ENCODE measurements around the gene HSF5. TPM values are rescaled to one million over a fixed set of nuclear protein-coding genes. Genes with fewer than 3 reads are reported as not detected.

Gene HSF5
- total RNA-seq, 2 experiments from 2014 or later, result 0.22 TPM; not detected in 1

GRCh38 chr17:58531661-58532554 is 43.7 kb upstream of the HSF5 start:
- peak overlapping the region; percentile 42 for H3K4me3 ChIP-seq (ENCODE audit: low read depth, low read length, poor library complexity, severe bottlenecking)
- no peak for TF ChIP-seq CTCF (conservative IDR thresholded peaks at IDR 0.05; ENCODE audit: low read length)
- TF ChIP-seq EZH2phosphoT487 (IDR thresholded peaks at IDR 0.05; ENCODE audit: borderline replicate concordance, low read depth, low read length), result no peak
- H4K20me1 ChIP-seq (ENCODE audit: insufficient read depth, low read length), result no peaks in the 10 kb centered on the region
- no peak overlapping the region for H3K27ac ChIP-seq (ENCODE audit: low read depth, low read length, poor library complexity, severe bottlenecking)
- no peaks in the 10 kb centered on the region for H3K4me1 ChIP-seq (ENCODE audit: insufficient read depth, low read length, poor library complexity, severe bottlenecking)
- no peaks in the 10 kb centered on the region for H3K36me3 ChIP-seq (ENCODE audit: insufficient read depth, low read length)
- no peaks in the 10 kb centered on the region for H3K9me2 ChIP-seq (ENCODE audit: insufficient read depth, low read length)
- peak; percentile 27 for DNase-seq (ENCODE audit: low spot score)
- POLR2A ChIA-PET, result interaction anchor here (1.3 kb wide), 1 partner anchor 46 kb away, joined by 3 read pairs; no protein-coding TSS in a partner anchor
- BruUV-seq (replicated peaks), result no TSS peak
- intact Hi-C loops (cut with micrococcal nuclease; ENCODE audit: unreplicated experiment), result no loop called here
- CTCF ChIA-PET (ENCODE audit: unreplicated experiment), result no interaction called here
- no peaks in the 10 kb centered on the region for H3K79me2 ChIP-seq (ENCODE audit: insufficient read depth, low read depth, low read length)
- peak overlapping the region; percentile 57 for H3K4me2 ChIP-seq (ENCODE audit: low read length)
- 0 out of 2 replicates have a peak overlapping the region, but pooled peaks have one; percentile 28 for H2AFZ ChIP-seq (ENCODE audit: low read length)
- H3K9me3 ChIP-seq (ENCODE audit: low read length), result no peaks in the 10 kb centered on the region

GRCh38 chr17:58531122-58531521 is 42.9 kb upstream of the HSF5 start:
- Histone ChIP-seq H3K27ac (ENCODE audit: low read depth, low read length, poor library complexity, severe bottlenecking) (no peak overlapping the region), H3K4me2 (ENCODE audit: low read length) (peak overlapping the region; percentile 57), H2AFZ (ENCODE audit: low read length) (no peak overlapping the region), H3K4me1 (ENCODE audit: insufficient read depth, low read length, poor library complexity, severe bottlenecking) (no peaks in the 10 kb centered on the region), H3K9me3 (ENCODE audit: low read length) (no peaks in the 10 kb centered on the region), H3K4me3 (ENCODE audit: low read depth, low read length, poor library complexity, severe bottlenecking) (no peak overlapping the region), H3K36me3 (ENCODE audit: insufficient read depth, low read length) (no peaks in the 10 kb centered on the region), H3K79me2 (ENCODE audit: insufficient read depth, low read depth, low read length) (no peaks in the 10 kb centered on the region), H3K9me2 (ENCODE audit: insufficient read depth, low read length) (no peaks in the 10 kb centered on the region), H4K20me1 (ENCODE audit: insufficient read depth, low read length) (no peaks in the 10 kb centered on the region)
- CTCF ChIA-PET (ENCODE audit: unreplicated experiment), result no interaction called here
- BruUV-seq (replicated peaks), result no TSS peak
- POLR2A ChIA-PET, result no interaction called here
- TF ChIP-seq CTCF (conservative IDR thresholded peaks at IDR 0.05; ENCODE audit: low read length), result no peak
- no peak for TF ChIP-seq EZH2phosphoT487 (IDR thresholded peaks at IDR 0.05; ENCODE audit: borderline replicate concordance, low read depth, low read length)
- intact Hi-C loops (cut with micrococcal nuclease; ENCODE audit: unreplicated experiment), result no loop called here
- no peak for DNase-seq (ENCODE audit: low spot score)

- H3K9me3 ChIP-seq (ENCODE audit: low read length), result no peaks in the 10 kb centered on the region
- POLR2A ChIA-PET, result interaction anchor here (1.3 kb wide), 1 partner anchor 10 kb away, joined by 4 read pairs; no protein-coding TSS in a partner anchor
These were observed 42.4 kb upstream of the HSF5 start for GRCh38 chr17:58530655-58531054.

More at GRCh38 chr17:58530655-58531054, 42.4 kb upstream of the HSF5 start:
- no TSS peak for BruUV-seq (replicated peaks)
- Histone ChIP-seq H3K36me3 (ENCODE audit: insufficient read depth, low read length) (no peaks in the 10 kb centered on the region), H3K4me2 (ENCODE audit: low read length) (no peak overlapping the region), H2AFZ (ENCODE audit: low read length) (no peak overlapping the region), H3K4me3 (ENCODE audit: low read depth, low read length, poor library complexity, severe bottlenecking) (no peak overlapping the region), H3K79me2 (ENCODE audit: insufficient read depth, low read depth, low read length) (no peaks in the 10 kb centered on the region), H3K27ac (ENCODE audit: low read depth, low read length, poor library complexity, severe bottlenecking) (no peak overlapping the region), H4K20me1 (ENCODE audit: insufficient read depth, low read length) (no peaks in the 10 kb centered on the region), H3K9me2 (ENCODE audit: insufficient read depth, low read length) (no peaks in the 10 kb centered on the region), H3K4me1 (ENCODE audit: insufficient read depth, low read length, poor library complexity, severe bottlenecking) (no peaks in the 10 kb centered on the region)
- intact Hi-C loops (cut with micrococcal nuclease; ENCODE audit: unreplicated experiment), result no loop called here
- TF ChIP-seq EZH2phosphoT487 (IDR thresholded peaks at IDR 0.05; ENCODE audit: borderline replicate concordance, low read depth, low read length), result no peak
- TF ChIP-seq CTCF (conservative IDR thresholded peaks at IDR 0.05; ENCODE audit: low read length), result no peak
- DNase-seq (ENCODE audit: low spot score), result no peak
- CTCF ChIA-PET (ENCODE audit: unreplicated experiment), result no interaction called here
